ENCODE data around the gene PCDHA4.

DNA sequence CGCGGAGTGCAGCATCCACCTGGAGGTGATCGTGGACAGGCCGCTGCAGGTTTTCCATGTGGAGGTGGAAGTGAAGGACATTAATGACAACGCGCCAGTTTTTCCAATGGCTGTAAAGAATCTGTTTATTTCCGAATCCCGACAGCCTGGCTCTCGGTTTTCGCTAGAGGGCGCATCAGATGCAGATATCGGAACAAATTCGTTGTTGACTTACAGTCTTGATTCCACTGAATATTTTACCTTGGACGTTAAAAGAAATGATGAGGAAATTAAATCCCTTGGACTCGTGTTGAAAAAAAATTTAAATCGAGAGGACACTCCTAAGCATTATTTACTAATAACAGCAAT lies 5.4 kb upstream of the PCDHA4 start:
- TF ChIP-seq FOXA1 (IDR thresholded peaks at IDR 0.05), result no peak
- no peak for TF ChIP-seq CTBP1 (IDR thresholded peaks at IDR 0.05; ENCODE audit: borderline replicate concordance)
- TF ChIP-seq ARNT (IDR thresholded peaks at IDR 0.05), result no peak
- TF ChIP-seq SP1 (IDR thresholded peaks at IDR 0.05), result no peak
- TF ChIP-seq, protein P1, sequence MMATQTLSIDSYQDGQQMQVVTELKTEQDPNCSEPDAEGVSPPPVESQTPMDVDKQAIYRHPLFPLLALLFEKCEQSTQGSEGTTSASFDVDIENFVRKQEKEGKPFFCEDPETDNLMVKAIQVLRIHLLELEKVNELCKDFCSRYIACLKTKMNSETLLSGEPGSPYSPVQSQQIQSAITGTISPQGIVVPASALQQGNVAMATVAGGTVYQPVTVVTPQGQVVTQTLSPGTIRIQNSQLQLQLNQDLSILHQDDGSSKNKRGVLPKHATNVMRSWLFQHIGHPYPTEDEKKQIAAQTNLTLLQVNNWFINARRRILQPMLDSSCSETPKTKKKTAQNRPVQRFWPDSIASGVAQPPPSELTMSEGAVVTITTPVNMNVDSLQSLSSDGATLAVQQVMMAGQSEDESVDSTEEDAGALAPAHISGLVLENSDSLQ (IDR thresholded peaks at IDR 0.05), result no peak
